ENCODE data around the gene DZIP1L. TPM values are rescaled to one million over a fixed set of nuclear protein-coding genes. Genes with fewer than 3 reads are reported as not detected.
"Not testable (repeated sequence)": the region's sequence is repeated elsewhere in the genome, so short reads cannot be mapped to it uniquely, and the experiment has no call there.

DZIP1L gene
- total RNA-seq, 1 donor from 2014 or later, result 13.7 TPM

- DNase-seq (ENCODE audit: low spot score), result peak; percentile 43
These were observed 2.1 kb downstream of the DZIP1L start for GRCh38 chr3:138113326-138113725.

- no peak for DNase-seq (ENCODE audit: low spot score)
These were observed 3.0 kb downstream of the DZIP1L start for GRCh38 chr3:138112362-138112761.

GRCh38 chr3:138105598-138105997 lies 9.8 kb downstream of the DZIP1L start:
- DNase-seq (ENCODE audit: low spot score), result no peak

- no peak for DNase-seq (ENCODE audit: low spot score)
These were observed 11.9 kb downstream of the DZIP1L start for GRCh38 chr3:138103466-138103865.

- DNase-seq (ENCODE audit: low spot score), result not testable (repeated sequence)
These were observed 14.0 kb downstream of the DZIP1L start for GRCh38 chr3:138101351-138101940.

- no peak for DNase-seq (ENCODE audit: low spot score)
These were observed 16.0 kb downstream of the DZIP1L start for GRCh38 chr3:138099417-138099816.

- DNase-seq (ENCODE audit: low spot score), result no peak
These were observed 17.9 kb downstream of the DZIP1L start for GRCh38 chr3:138097192-138098172.

- DNase-seq (ENCODE audit: low spot score), result no peak
These were observed 21.7 kb downstream of the DZIP1L start for GRCh38 chr3:138093721-138094120.

GRCh38 chr3:138092023-138092422 lies 23.4 kb downstream of the DZIP1L start:
- no peak for DNase-seq (ENCODE audit: low spot score)

- no peak for DNase-seq (ENCODE audit: low spot score)
These were observed 26.3 kb downstream of the DZIP1L start for GRCh38 chr3:138089091-138089490.

- not testable (repeated sequence) for DNase-seq (ENCODE audit: low spot score)
These were observed 29.7 kb downstream of the DZIP1L start for GRCh38 chr3:138085745-138086144.

GRCh38 chr3:138084196-138084595 lies 31.2 kb downstream of the DZIP1L start:
- no peak for DNase-seq (ENCODE audit: low spot score)

GRCh38 chr3:138082992-138083386 lies 32.4 kb downstream of the DZIP1L start:
- no peak for DNase-seq (ENCODE audit: low spot score)

- DNase-seq (ENCODE audit: low spot score), result peak; percentile 28
These were observed 33.1 kb downstream of the DZIP1L start for GRCh38 chr3:138082085-138082991.

- DNase-seq (ENCODE audit: low spot score), result no peak
These were observed 33.9 kb downstream of the DZIP1L start for GRCh38 chr3:138081371-138082084.

- DNase-seq (ENCODE audit: low spot score), result no peak
These were observed 35.5 kb downstream of the DZIP1L start for GRCh38 chr3:138079901-138080300.

GRCh38 chr3:138078901-138079344 lies 36.5 kb downstream of the DZIP1L start:
- DNase-seq (ENCODE audit: low spot score), result no peak

- DNase-seq (ENCODE audit: low spot score), result no peak
These were observed 37.3 kb downstream of the DZIP1L start for GRCh38 chr3:138078096-138078495.

GRCh38 chr3:138072796-138073195 lies 42.6 kb downstream of the DZIP1L start:
- no peak for DNase-seq (ENCODE audit: low spot score)

GRCh38 chr3:138070006-138070405 lies 45.4 kb downstream of the DZIP1L start:
- no peak for DNase-seq (ENCODE audit: low spot score)

GRCh38 chr3:138068579-138069174 lies 46.7 kb downstream of the DZIP1L start:
- peak; percentile 68 for DNase-seq (ENCODE audit: low spot score)
